HCT116 (cell line): ENCODE measurements around the gene OR52A1. TPM values are rescaled to one million over a fixed set of nuclear protein-coding genes. Genes with fewer than 3 reads are reported as not detected.

ENCODE experiments used
- ATAC-seq: fragments of 200-7000 bp; cut with Tn5 transposase; 2 replicates; pipeline ENCODE4 v1.9.1; 2020; ENCODE audit warnings: mild to moderate bottlenecking, moderate library complexity
- BruUV-seq: library from RNA; stranded (reverse); fragments of 400-500 nt; replicated peaks from 2 replicates; lab custom pipeline; 2021; lab: Mats Ljungman, UMichigan
- CTCF ChIA-PET: fragments of 300-600 bp; sonication (Branson Sonifier 250); formaldehyde crosslinking; loops from one replicate; lab custom pipeline; 2021; ENCODE audit warnings: antibody characterized with exemption; lab: Charles Lee
- POLR2A ChIA-PET: fragments of 300-600, 350-600 bp; sonication (Branson Sonifier 250); formaldehyde crosslinking; loops from one replicate; lab custom pipeline; 2021; ENCODE audit warnings: antibody characterized with exemption; lab: Charles Lee
- RAD21 ChIA-PET, 2 experiments: fragments of 300-600 bp; sonication (Branson Sonifier 250); formaldehyde crosslinking; loops; one replicate each; lab custom pipeline; 2023; ENCODE audit warnings: low total read pairs in 2 of 2; ENCODE audit not compliant: uncharacterized antibody in 2 of 2, unreplicated experiment in 2 of 2, low non-redundant PET in 1 of 2; lab: Charles Lee
- DNase-seq: peaks from one replicate; pipeline ENCODE4 v3.0.0-alpha.2; 2010; ENCODE audit warnings: low read depth, low spot score
- H2AFZ ChIP-seq: fragments of 200-600 bp; shearing (Covaris generic), sonication (generic); 2 replicates; pipeline ENCODE4 v1.6.1; 2017; ENCODE audit warnings: low read depth, mixed run types, mixed read lengths, antibody characterized with exemption, low read length; ENCODE audit not compliant: poor library complexity, severe bottlenecking
- H3K27ac ChIP-seq: 2 replicates; pipeline ENCODE4 v1.5.1; 2012; ENCODE audit warnings: low read depth, low read length
- H3K27me3 ChIP-seq: fragments of 200-600 bp; sonication (generic); 2 replicates; pipeline ENCODE4 v1.6.1; 2016; ENCODE audit warnings: mixed run types, low read length, mixed read lengths; ENCODE audit not compliant: insufficient read depth
- H3K36me3 ChIP-seq, 2 experiments: fragments of 200-500 bp in 1 of 2; fragments of 200-600 bp in 1 of 2; sonication (Bioruptor generic) in 1 of 2; sonication (generic) in 1 of 2; 2 replicates each; pipeline versions ENCODE4 v1.5.1 to v1.6.1; 2014 to 2016; ENCODE audit warnings: low read length in 2 of 2, inconsistent platforms in 1 of 2, mixed read lengths in 1 of 2, mixed run types in 1 of 2; ENCODE audit not compliant: insufficient read depth in 2 of 2, control insufficient read depth in 1 of 2
- H3K4me1 ChIP-seq, 2 experiments: fragments of 200-600 bp in 1 of 2; sonication (generic) in 1 of 2; 2 replicates each; pipeline versions ENCODE4 v1.5.1 to v1.6.1; 2012 to 2017; ENCODE audit warnings: low read length in 2 of 2, inconsistent platforms in 1 of 2, mild to moderate bottlenecking in 1 of 2, mixed read lengths in 1 of 2, mixed run types in 1 of 2, moderate library complexity in 1 of 2; ENCODE audit not compliant: insufficient read depth in 2 of 2, control insufficient read depth in 1 of 2
- H3K4me2 ChIP-seq: fragments of 200-600 bp; sonication (generic); 2 replicates; pipeline ENCODE4 v1.6.1; 2017; ENCODE audit warnings: mixed run types, low read length, mixed read lengths
- H3K4me3 ChIP-seq, 2 experiments: fragments of 200-600 bp in 1 of 2; sonication (generic) in 1 of 2; replicated peaks in 1 of 2; 2 replicates each; pipeline ENCODE4 v1.5.1; 2011 to 2016; ENCODE audit warnings: low read length in 2 of 2, control low read depth in 1 of 2, low read depth in 1 of 2, mild to moderate bottlenecking in 1 of 2, mixed read lengths in 1 of 2, mixed run types in 1 of 2
- H3K79me2 ChIP-seq: fragments of 200-600 bp; sonication (generic); 2 replicates; pipeline ENCODE4 v1.6.1; 2017; ENCODE audit warnings: mild to moderate bottlenecking, mixed run types, low read length, moderate library complexity, mixed read lengths; ENCODE audit not compliant: insufficient read depth
- H3K9ac ChIP-seq: fragments of 200-600 bp; sonication (generic); 2 replicates; pipeline ENCODE4 v1.6.1; 2016; ENCODE audit warnings: low read length, mixed read lengths
- H3K9me2 ChIP-seq: fragments of 200-600 bp; sonication (generic), shearing (Covaris generic); 2 replicates; pipeline ENCODE4 v1.6.1; 2017; ENCODE audit warnings: mixed run types, mild to moderate bottlenecking, moderate library complexity; ENCODE audit not compliant: insufficient read depth
- H3K9me3 ChIP-seq, 2 experiments: fragments of 200-500 bp in 1 of 2; fragments of 200-600 bp in 1 of 2; sonication (Bioruptor generic) in 1 of 2; sonication (generic) in 1 of 2; 2 replicates each; pipeline ENCODE4 v1.6.1; 2014 to 2017; ENCODE audit warnings: low read length in 2 of 2, mixed read lengths in 2 of 2, inconsistent platforms in 1 of 2, low read depth in 1 of 2, mild to moderate bottlenecking in 1 of 2, mixed run types in 1 of 2, moderate library complexity in 1 of 2; ENCODE audit not compliant: control insufficient read depth in 1 of 2, insufficient read depth in 1 of 2
- H4K20me1 ChIP-seq: fragments of 200-600 bp; sonication (generic), shearing (Covaris generic); 2 replicates; pipeline ENCODE4 v1.6.1; 2017; ENCODE audit warnings: mixed run types, mild to moderate bottlenecking, moderate library complexity; ENCODE audit not compliant: insufficient read depth
- CBX3 ChIP-seq: IDR thresholded peaks from 2 replicates; pipeline ENCODE4 v1.6.1; 2012; ENCODE audit warnings: low read depth
- EGR1 ChIP-seq: IDR thresholded peaks from 2 replicates; pipeline ENCODE4 v1.6.1; 2012; ENCODE audit warnings: low read depth
- ELF1 ChIP-seq: IDR thresholded peaks from 2 replicates; pipeline ENCODE4 v1.6.1; 2012; ENCODE audit warnings: low read depth, borderline replicate concordance
- EZH2 ChIP-seq: fragments of 200-600 bp; sonication (generic); IDR thresholded peaks from 2 replicates; pipeline ENCODE4 v1.6.1; 2017; ENCODE audit warnings: antibody characterized with exemption, mixed run types
- FOSL1 ChIP-seq: IDR thresholded peaks from 2 replicates; pipeline ENCODE4 v1.6.1; 2012; ENCODE audit warnings: low read depth
- JUND ChIP-seq: IDR thresholded peaks from 2 replicates; pipeline ENCODE4 v1.6.1; 2012
- POLR2A ChIP-seq: IDR thresholded peaks from 2 replicates; pipeline ENCODE4 v1.7.0; 2011; ENCODE audit warnings: borderline replicate concordance; ENCODE audit not compliant: insufficient read depth, insufficient read length; ENCODE audit errors: extremely low read depth
- POLR2AphosphoS5 ChIP-seq: IDR thresholded peaks from 2 replicates; pipeline ENCODE4 v1.6.1; 2011; ENCODE audit warnings: mild to moderate bottlenecking, low read depth, low read length, moderate library complexity
- RAD21 ChIP-seq: IDR thresholded peaks from 2 replicates; pipeline ENCODE4 v1.6.1; 2012; ENCODE audit warnings: low read depth, mild to moderate bottlenecking
- SP1 ChIP-seq: IDR thresholded peaks from 2 replicates; pipeline ENCODE4 v1.6.1; 2012; ENCODE audit warnings: low read depth
- SRF ChIP-seq: IDR thresholded peaks from 2 replicates; pipeline ENCODE4 v1.6.1; 2012; ENCODE audit warnings: low read depth
- YY1 ChIP-seq: IDR thresholded peaks from 2 replicates; pipeline ENCODE4 v1.6.1; 2011; ENCODE audit warnings: low read length, low read depth, moderate library complexity, mild to moderate bottlenecking; ENCODE audit not compliant: insufficient replicate concordance; ENCODE audit errors: extremely low read depth
- ZNF274 ChIP-seq: fragments of 200-500 bp; sonication (Bioruptor generic); IDR thresholded peaks from 2 replicates; pipeline ENCODE4 v1.6.1; 2014; ENCODE audit warnings: mild to moderate bottlenecking, low read depth, low read length, inconsistent platforms
- intact Hi-C: fragments of 100-400 bp; cut with micrococcal nuclease; formaldehyde crosslinking; loops from 2 replicates; pipeline ENCODE4 v1.10.0; 2022
- total RNA-seq: library from RNA; stranded (reverse); gene quantifications from one replicate; pipeline ENCODE4 v1.2.1, GENCODE V29; 2021; ENCODE audit not compliant: unreplicated experiment
- TF ChIP-seq, protein P1 (sequence below): IDR thresholded peaks from 2 replicates; pipeline ENCODE4 v1.6.1; 2012
- TF ChIP-seq, protein P2 (sequence below): IDR thresholded peaks from 2 replicates; pipeline ENCODE4 v1.6.1; 2012
- TF ChIP-seq, protein P3 (sequence below), 3 experiments: fragments of 200-600 bp in 1 of 3; sonication (generic) in 1 of 3; IDR thresholded peaks in 2 of 3; conservative IDR thresholded peaks in 1 of 3; 2 replicates each; pipeline ENCODE4 v1.5.1; 2012 to 2017; ENCODE audit warnings: low read depth in 2 of 3, low read length in 2 of 3, antibody characterized with exemption in 1 of 3, borderline replicate concordance in 1 of 3, control low read depth in 1 of 3, mild to moderate bottlenecking in 1 of 3, mixed read lengths in 1 of 3, mixed run types in 1 of 3, moderate library complexity in 1 of 3; ENCODE audit not compliant: insufficient read depth in 1 of 3
- TF ChIP-seq, protein P4 (sequence below): IDR thresholded peaks from 2 replicates; pipeline ENCODE4 v1.6.1; 2012; ENCODE audit warnings: low read depth
- TF ChIP-seq, protein P5 (sequence below): IDR thresholded peaks from 2 replicates; pipeline ENCODE4 v1.6.1; 2011; ENCODE audit warnings: mild to moderate bottlenecking, low read length, moderate library complexity; ENCODE audit not compliant: insufficient replicate concordance; ENCODE audit errors: extremely low read depth

The OR52A1 gene
- total RNA-seq, 1 experiment from 2014 or later = not detected

DNA sequence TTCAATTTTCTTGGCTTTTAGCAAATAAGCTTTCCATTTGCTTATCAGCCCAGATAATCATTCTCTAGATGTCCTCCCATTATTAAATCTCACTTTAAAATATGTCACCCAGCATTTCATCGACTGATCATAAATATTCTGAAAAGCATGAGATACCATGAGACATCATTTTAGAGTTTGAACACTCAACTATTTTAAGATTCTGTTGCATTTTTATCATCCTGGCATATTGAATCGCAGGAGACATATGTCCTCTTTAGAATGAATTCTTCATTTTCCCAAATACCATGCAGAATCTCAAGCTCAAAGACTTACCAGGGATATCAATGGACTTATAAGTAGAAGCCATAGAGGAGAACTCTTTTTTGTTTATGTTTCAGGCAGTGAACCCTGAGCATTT, 16.6 kb downstream of the OR52A1 start, which contains the start of gene OR52A5:
OR52A5 (minus strand) TSS at position 361 of the 400 bp plus-strand sequence. CDS start 5,714 bp downstream, outside the sequence.
- no peak for ATAC-seq
- TF ChIP-seq SP1 = no peak
- no peak for TF ChIP-seq ELF1
- no peak for TF ChIP-seq POLR2AphosphoS5
- TF ChIP-seq, protein P1, sequence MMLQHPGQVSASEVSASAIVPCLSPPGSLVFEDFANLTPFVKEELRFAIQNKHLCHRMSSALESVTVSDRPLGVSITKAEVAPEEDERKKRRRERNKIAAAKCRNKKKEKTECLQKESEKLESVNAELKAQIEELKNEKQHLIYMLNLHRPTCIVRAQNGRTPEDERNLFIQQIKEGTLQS = no peak
- TF ChIP-seq ZNF274 = no peak
- TF ChIP-seq EGR1 = no peak
- TF ChIP-seq, protein P2, sequence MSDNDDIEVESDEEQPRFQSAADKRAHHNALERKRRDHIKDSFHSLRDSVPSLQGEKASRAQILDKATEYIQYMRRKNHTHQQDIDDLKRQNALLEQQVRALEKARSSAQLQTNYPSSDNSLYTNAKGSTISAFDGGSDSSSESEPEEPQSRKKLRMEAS = no peak
- no peak for TF ChIP-seq SRF
- TF ChIP-seq, protein P3, sequence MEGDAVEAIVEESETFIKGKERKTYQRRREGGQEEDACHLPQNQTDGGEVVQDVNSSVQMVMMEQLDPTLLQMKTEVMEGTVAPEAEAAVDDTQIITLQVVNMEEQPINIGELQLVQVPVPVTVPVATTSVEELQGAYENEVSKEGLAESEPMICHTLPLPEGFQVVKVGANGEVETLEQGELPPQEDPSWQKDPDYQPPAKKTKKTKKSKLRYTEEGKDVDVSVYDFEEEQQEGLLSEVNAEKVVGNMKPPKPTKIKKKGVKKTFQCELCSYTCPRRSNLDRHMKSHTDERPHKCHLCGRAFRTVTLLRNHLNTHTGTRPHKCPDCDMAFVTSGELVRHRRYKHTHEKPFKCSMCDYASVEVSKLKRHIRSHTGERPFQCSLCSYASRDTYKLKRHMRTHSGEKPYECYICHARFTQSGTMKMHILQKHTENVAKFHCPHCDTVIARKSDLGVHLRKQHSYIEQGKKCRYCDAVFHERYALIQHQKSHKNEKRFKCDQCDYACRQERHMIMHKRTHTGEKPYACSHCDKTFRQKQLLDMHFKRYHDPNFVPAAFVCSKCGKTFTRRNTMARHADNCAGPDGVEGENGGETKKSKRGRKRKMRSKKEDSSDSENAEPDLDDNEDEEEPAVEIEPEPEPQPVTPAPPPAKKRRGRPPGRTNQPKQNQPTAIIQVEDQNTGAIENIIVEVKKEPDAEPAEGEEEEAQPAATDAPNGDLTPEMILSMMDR (IDR thresholded peaks at IDR 0.05 in 2 of 3, conservative IDR thresholded peaks at IDR 0.05 in 1 of 3; ENCODE audit: borderline replicate concordance in 1 of 3, insufficient read depth in 1 of 3, low read depth in 2 of 3, low read length in 2 of 3) = no peak
- TF ChIP-seq FOSL1 = no peak
- TF ChIP-seq JUND = no peak
- TF ChIP-seq YY1 = no peak
- TF ChIP-seq POLR2A = no peak
- TF ChIP-seq CBX3 = no peak
- TF ChIP-seq, protein P4, sequence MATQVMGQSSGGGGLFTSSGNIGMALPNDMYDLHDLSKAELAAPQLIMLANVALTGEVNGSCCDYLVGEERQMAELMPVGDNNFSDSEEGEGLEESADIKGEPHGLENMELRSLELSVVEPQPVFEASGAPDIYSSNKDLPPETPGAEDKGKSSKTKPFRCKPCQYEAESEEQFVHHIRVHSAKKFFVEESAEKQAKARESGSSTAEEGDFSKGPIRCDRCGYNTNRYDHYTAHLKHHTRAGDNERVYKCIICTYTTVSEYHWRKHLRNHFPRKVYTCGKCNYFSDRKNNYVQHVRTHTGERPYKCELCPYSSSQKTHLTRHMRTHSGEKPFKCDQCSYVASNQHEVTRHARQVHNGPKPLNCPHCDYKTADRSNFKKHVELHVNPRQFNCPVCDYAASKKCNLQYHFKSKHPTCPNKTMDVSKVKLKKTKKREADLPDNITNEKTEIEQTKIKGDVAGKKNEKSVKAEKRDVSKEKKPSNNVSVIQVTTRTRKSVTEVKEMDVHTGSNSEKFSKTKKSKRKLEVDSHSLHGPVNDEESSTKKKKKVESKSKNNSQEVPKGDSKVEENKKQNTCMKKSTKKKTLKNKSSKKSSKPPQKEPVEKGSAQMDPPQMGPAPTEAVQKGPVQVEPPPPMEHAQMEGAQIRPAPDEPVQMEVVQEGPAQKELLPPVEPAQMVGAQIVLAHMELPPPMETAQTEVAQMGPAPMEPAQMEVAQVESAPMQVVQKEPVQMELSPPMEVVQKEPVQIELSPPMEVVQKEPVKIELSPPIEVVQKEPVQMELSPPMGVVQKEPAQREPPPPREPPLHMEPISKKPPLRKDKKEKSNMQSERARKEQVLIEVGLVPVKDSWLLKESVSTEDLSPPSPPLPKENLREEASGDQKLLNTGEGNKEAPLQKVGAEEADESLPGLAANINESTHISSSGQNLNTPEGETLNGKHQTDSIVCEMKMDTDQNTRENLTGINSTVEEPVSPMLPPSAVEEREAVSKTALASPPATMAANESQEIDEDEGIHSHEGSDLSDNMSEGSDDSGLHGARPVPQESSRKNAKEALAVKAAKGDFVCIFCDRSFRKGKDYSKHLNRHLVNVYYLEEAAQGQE = no peak
- TF ChIP-seq, protein P5, sequence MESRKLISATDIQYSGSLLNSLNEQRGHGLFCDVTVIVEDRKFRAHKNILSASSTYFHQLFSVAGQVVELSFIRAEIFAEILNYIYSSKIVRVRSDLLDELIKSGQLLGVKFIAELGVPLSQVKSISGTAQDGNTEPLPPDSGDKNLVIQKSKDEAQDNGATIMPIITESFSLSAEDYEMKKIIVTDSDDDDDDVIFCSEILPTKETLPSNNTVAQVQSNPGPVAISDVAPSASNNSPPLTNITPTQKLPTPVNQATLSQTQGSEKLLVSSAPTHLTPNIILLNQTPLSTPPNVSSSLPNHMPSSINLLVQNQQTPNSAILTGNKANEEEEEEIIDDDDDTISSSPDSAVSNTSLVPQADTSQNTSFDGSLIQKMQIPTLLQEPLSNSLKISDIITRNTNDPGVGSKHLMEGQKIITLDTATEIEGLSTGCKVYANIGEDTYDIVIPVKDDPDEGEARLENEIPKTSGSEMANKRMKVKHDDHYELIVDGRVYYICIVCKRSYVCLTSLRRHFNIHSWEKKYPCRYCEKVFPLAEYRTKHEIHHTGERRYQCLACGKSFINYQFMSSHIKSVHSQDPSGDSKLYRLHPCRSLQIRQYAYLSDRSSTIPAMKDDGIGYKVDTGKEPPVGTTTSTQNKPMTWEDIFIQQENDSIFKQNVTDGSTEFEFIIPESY = no peak
- TF ChIP-seq EZH2 = no peak
- no peak for TF ChIP-seq RAD21
- TF ChIP-seq, all 23 proteins: peak for 0
- POLR2A ChIA-PET = no interaction called here
- no peaks in the 10 kb centered on the region for H3K9me2 ChIP-seq
- H3K9ac ChIP-seq = no peak within 1 kb of the TSS
- no peaks in the 10 kb centered on the region for H3K36me3 ChIP-seq
- intact Hi-C loops = loop anchor here (1.0 kb wide), 1 partner anchor 25 kb away; no protein-coding TSS in a partner anchor
- H3K27ac ChIP-seq = no peak within 1 kb of the TSS
- H3K4me2 ChIP-seq = no peak within 1 kb of the TSS
- DNase-seq = no peak
- no peak within 1 kb of the TSS for H2AFZ ChIP-seq
- no peaks in the 10 kb centered on the region for H4K20me1 ChIP-seq
- no peak within 1 kb of the TSS for H3K4me3 ChIP-seq
- H3K4me1 ChIP-seq = no peaks in the 10 kb centered on the region
- CTCF ChIA-PET = interaction anchor here (1.3 kb wide), 1 partner anchor 13 kb away, joined by 3 read pairs; no protein-coding TSS in a partner anchor
- peaks cover 61% of the 10 kb centered on the region for H3K27me3 ChIP-seq
- no TSS peak for BruUV-seq
- no peaks in the 10 kb centered on the region for H3K79me2 ChIP-seq
- H3K9me3 ChIP-seq = no peaks in the 10 kb centered on the region
- RAD21 ChIA-PET = interaction anchor here in 1 of 2 experiments (1.1 kb wide), 1 partner anchor 13 kb away, joined by 3 read pairs; no protein-coding TSS in a partner anchor
